ENCODE results near the gene MARVELD1. TPM values are rescaled to one million over a fixed set of nuclear protein-coding genes. Genes with fewer than 3 reads are reported as not detected.

The MARVELD1 gene
- total and polyA plus RNA-seq, 12 donors: 4.2 to 23.5 (median 10.0) TPM

- Histone ChIP-seq H3K9me3 (replicated peaks in 1 of 3) (no peaks in the 10 kb centered on the region), H3K27me3 (no peaks in the 10 kb centered on the region), H3K36me3 (replicated peaks in 1 of 2) (no peaks in the 10 kb centered on the region), H3K4me1 (replicated peaks in 1 of 2) (no peaks in the 10 kb centered on the region), H3K4me3 (no peak overlapping the region), H3K27ac (no peak overlapping the region)
- TF ChIP-seq POLR2A (IDR thresholded peaks at IDR 0.05): no peak
- TF ChIP-seq CTCF (IDR thresholded peaks at IDR 0.05): peak; percentile 69 to 89 (median 79)
- intact Hi-C loops (cut with DNase I): no loop called here
- DNase-seq: peak; percentile 52 to 76 (median 68)
- 45 to 48% (median 48%) methylated on average over 8 to 12 of the region's 12 CpGs for WGBS, 4 donors
These were observed 12.0 kb upstream of the MARVELD1 start for GRCh38 chr10:97701438-97702069.

- no peak for TF ChIP-seq CTCF (IDR thresholded peaks at IDR 0.05)
- TF ChIP-seq POLR2A (IDR thresholded peaks at IDR 0.05): no peak
- Histone ChIP-seq H3K4me1 (replicated peaks in 1 of 2) (no peaks in the 10 kb centered on the region), H3K27ac (no peak overlapping the region), H3K27me3 (no peaks in the 10 kb centered on the region), H3K9me3 (replicated peaks in 1 of 3) (no peaks in the 10 kb centered on the region), H3K36me3 (replicated peaks in 1 of 2) (no peaks in the 10 kb centered on the region), H3K4me3 (no peak overlapping the region)
- WGBS, 4 donors: 79 to 90% (median 88%) methylated on average over 7 of the region's 7 CpGs
- no peak for DNase-seq
- intact Hi-C loops (cut with DNase I): no loop called here
These were observed 10.0 kb upstream of the MARVELD1 start for GRCh38 chr10:97703398-97704067.

DNA sequence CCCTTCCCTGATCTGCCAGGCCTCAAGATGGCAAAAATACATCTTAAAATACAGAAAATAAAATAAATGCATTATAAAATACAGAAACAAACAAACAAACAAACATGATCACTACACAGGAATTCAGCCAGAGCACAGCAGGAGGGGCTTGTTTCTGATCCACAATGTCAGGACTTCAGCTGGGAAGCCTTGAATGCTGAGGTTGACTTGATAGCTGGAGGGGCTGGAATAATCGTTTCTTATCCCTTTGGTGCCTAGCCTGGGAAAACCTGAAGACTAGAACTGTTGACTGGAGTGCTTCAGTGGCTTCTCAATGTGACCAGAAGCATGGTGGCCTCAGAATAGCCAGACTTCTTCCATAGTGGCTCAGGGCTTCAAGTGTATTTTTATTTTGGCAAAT lies 9.2 kb upstream of the MARVELD1 start:
- WGBS, 4 donors: 56 to 85% (median 73%) methylated on average over 1 of the region's 1 CpG
- peaks cover 0 to 3% of the 10 kb centered on the region in 2 donors for H3K4me1 ChIP-seq (replicated peaks in 1 of 2)
- H3K36me3 ChIP-seq (replicated peaks in 1 of 2): no peaks in the 10 kb centered on the region
- H3K27me3 ChIP-seq: no peaks in the 10 kb centered on the region
- no peak for DNase-seq
- H3K9me3 ChIP-seq (replicated peaks in 1 of 3): no peaks in the 10 kb centered on the region
- no peak overlapping the region for H3K27ac ChIP-seq
- intact Hi-C loops (cut with DNase I): no loop called here
- TF ChIP-seq POLR2A (IDR thresholded peaks at IDR 0.05) (no peak), CTCF (IDR thresholded peaks at IDR 0.05) (no peak)
- no peak overlapping the region for H3K4me3 ChIP-seq

GRCh38 chr10:97705006-97705670 lies 8.4 kb upstream of the MARVELD1 start:
- 87 to 100% (median 97%) methylated on average over 3 of the region's 3 CpGs for whole genome bisulfite sequencing, 4 donors
- no peak overlapping the region for H3K4me3 ChIP-seq
- no peak for DNase-seq
- intact Hi-C loops (cut with DNase I): no loop called here
- no peaks in the 10 kb centered on the region for H3K9me3 ChIP-seq (replicated peaks in 1 of 3)
- H3K27ac ChIP-seq: no peak overlapping the region
- peaks cover 0 to 3% of the 10 kb centered on the region in 2 donors for H3K4me1 ChIP-seq (replicated peaks in 1 of 2)
- H3K36me3 ChIP-seq (replicated peaks in 1 of 2): no peaks in the 10 kb centered on the region
- no peaks in the 10 kb centered on the region for H3K27me3 ChIP-seq
- TF ChIP-seq CTCF (IDR thresholded peaks at IDR 0.05) (no peak), POLR2A (IDR thresholded peaks at IDR 0.05) (no peak)
